ENCODE data around the gene GPR26.

Gene GPR26

GRCh38 chr10:123704076-123704475 lies 37.9 kb downstream of the GPR26 start:
- no peak for TF ChIP-seq GATA3 (IDR thresholded peaks at IDR 0.05; ENCODE audit: low read depth, low read length)
- TF ChIP-seq GATA2 (IDR thresholded peaks at IDR 0.05; ENCODE audit: low read depth, low read length) = no peak

GRCh38 chr10:123704812-123705211 lies 38.7 kb downstream of the GPR26 start:
- TF ChIP-seq GATA2 (IDR thresholded peaks at IDR 0.05; ENCODE audit: low read depth, low read length) (no peak), GATA3 (IDR thresholded peaks at IDR 0.05; ENCODE audit: low read depth, low read length) (no peak)

DNA sequence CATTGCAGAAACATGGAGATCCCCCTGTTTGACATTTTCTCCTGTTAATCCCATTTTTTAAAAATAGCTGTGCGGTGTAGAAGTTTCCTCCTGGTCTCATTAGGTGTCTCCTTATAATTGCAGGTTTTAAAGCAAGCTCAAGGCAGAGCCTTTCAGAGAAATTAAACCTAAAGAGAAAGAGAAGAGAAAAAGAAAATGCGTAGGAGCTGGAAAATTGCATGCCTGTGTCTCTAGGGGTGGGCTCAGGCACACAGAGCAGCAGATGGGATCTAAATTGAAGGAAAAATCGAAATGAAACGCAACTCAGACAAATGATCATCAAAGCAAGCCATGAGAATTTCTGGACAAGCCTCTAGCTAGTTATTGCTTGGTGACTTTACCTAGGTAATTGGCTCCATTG lies 40.1 kb downstream of the GPR26 start:
- TF ChIP-seq GATA2 (IDR thresholded peaks at IDR 0.05; ENCODE audit: low read depth, low read length) = no peak
- no peak for TF ChIP-seq GATA3 (IDR thresholded peaks at IDR 0.05; ENCODE audit: low read depth, low read length)

DNA sequence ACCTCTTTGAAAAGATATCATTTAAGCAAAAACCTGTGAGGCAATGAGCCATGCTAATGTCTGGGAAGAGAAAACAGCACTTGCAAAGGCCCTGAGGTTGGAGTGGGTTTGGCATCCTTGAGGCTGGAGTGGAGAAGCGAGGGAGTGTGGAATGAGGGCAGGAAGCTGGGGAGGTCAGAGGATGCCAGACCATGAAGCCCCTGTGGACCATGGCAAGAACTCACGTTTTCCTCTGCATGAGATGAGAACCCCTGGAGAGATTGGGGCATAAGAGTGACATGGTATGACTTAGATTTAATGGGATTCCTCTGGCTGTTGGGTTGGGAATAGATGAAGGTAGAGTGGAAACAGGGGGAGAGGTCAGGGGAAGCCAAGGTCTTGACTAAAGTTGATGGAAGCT lies 49.4 kb downstream of the GPR26 start:
- TF ChIP-seq GATA2 (IDR thresholded peaks at IDR 0.05; ENCODE audit: low read depth, low read length) (no peak), GATA3 (IDR thresholded peaks at IDR 0.05; ENCODE audit: low read depth, low read length) (no peak)

GRCh38 chr10:123717336-123717735 lies 51.2 kb downstream of the GPR26 start:
- TF ChIP-seq GATA2 (IDR thresholded peaks at IDR 0.05; ENCODE audit: low read depth, low read length) (no peak), GATA3 (IDR thresholded peaks at IDR 0.05; ENCODE audit: low read depth, low read length) (no peak)

DNA sequence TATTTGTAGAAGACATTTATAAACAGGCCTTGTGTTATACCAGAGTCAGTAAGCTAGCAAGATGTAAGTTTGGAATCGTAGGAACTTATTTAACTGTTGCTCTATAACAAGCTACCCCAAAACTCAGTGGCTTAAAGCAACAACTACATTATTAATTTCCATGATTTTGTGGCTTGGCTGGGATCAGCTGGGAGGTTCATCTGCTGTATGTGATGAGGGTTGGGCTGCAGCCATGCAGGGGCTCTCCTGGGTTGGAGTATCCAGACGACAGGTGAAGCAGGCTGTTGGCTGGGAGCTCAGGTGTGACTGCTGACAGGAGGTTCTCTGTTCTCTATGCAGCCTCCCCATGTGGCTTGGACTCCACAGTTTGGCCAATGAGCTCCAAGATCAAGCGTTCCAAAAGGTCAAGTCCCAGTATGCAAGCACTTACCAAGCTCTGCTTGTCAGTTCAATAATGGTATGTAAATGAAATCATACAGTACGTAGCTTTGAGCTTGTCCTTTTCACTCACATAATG lies 52.4 kb downstream of the GPR26 start:
- TF ChIP-seq GATA3 (IDR thresholded peaks at IDR 0.05; ENCODE audit: low read depth, low read length) (no peak), GATA2 (IDR thresholded peaks at IDR 0.05; ENCODE audit: low read depth, low read length) (no peak)

- TF ChIP-seq GATA2 (IDR thresholded peaks at IDR 0.05; ENCODE audit: low read depth, low read length) (no peak), GATA3 (IDR thresholded peaks at IDR 0.05; ENCODE audit: low read depth, low read length) (no peak)
Observed at GRCh38 chr10:123720536-123720935, 54.4 kb downstream of the GPR26 start.

- TF ChIP-seq GATA2 (IDR thresholded peaks at IDR 0.05; ENCODE audit: low read depth, low read length) = no peak
- TF ChIP-seq GATA3 (IDR thresholded peaks at IDR 0.05; ENCODE audit: low read depth, low read length) = no peak
Observed at GRCh38 chr10:123721441-123722049, 55.4 kb downstream of the GPR26 start.

DNA sequence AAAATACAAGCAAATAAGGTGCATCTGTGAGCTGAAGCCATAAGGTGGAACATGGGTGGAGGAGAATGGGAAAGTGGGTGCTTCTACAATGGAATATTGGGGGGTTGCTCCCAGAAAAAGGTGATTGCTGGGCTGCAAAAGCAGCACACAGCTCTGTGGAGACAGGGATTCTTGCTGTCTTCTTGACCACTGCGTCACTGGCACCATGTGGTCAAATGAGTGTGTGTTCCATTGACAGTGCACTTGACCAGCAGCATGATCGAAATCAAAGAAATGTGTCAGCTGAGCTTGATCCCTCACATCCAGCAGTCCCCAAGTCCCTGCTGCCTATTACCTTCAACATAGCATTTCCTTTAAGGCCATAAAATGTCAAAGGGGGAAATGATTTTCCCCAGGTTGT lies 56.2 kb downstream of the GPR26 start:
- no peak for TF ChIP-seq GATA2 (IDR thresholded peaks at IDR 0.05; ENCODE audit: low read depth, low read length)

GRCh38 chr10:123724747-123725146 lies 58.6 kb downstream of the GPR26 start:
- TF ChIP-seq GATA3 (IDR thresholded peaks at IDR 0.05; ENCODE audit: low read depth, low read length) = no peak
- TF ChIP-seq GATA2 (IDR thresholded peaks at IDR 0.05; ENCODE audit: low read depth, low read length) = no peak

DNA sequence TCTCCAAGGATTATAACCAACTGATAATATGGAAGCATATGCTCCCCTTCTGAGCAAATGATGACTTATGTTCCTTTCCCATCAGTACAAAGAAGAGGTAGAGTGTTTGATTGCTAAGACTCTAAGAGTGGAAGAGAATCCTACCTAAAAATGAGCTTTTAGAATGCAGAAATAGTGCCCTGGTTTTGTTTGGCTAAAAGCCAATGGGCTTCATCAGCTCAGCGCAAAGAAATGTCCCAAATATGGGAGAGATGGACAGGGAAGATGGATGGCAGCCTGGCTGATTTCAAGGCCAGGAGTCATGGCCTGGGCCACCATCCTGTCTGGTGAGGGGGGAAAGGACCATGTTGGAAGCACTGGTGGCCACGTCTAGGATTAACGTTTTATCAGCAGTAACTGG lies 60.2 kb downstream of the GPR26 start:
- TF ChIP-seq GATA2 (IDR thresholded peaks at IDR 0.05; ENCODE audit: low read depth, low read length) (no peak), GATA3 (IDR thresholded peaks at IDR 0.05; ENCODE audit: low read depth, low read length) (no peak)

- TF ChIP-seq GATA2 (IDR thresholded peaks at IDR 0.05; ENCODE audit: low read depth, low read length) (no peak), GATA3 (IDR thresholded peaks at IDR 0.05; ENCODE audit: low read depth, low read length) (no peak)
Observed at GRCh38 chr10:123726836-123727235, 60.7 kb downstream of the GPR26 start.

DNA sequence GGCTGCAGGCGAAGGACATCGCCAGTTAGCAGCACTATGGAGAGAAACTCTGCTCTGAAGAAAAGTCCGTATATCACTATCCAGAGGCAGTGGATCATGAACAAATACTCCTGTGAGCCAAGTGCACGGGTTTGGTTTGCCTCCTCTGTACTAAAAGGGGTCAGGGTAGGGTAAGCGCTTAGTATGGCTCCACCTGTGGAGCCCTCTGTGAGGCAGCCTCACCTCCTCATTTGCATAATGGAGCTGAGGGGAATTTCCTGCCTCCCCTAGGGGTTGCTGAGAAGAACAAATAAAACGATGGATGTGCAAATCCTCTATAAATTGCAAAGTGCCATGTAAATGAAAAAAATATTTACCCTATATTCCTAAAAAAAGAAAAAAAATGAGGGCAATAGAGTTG lies 63.4 kb downstream of the GPR26 start:
- no peak for TF ChIP-seq GATA3 (IDR thresholded peaks at IDR 0.05; ENCODE audit: low read depth, low read length)
- TF ChIP-seq GATA2 (IDR thresholded peaks at IDR 0.05; ENCODE audit: low read depth, low read length) = no peak

- TF ChIP-seq GATA3 (IDR thresholded peaks at IDR 0.05; ENCODE audit: low read depth, low read length) = no peak
- no peak for TF ChIP-seq GATA2 (IDR thresholded peaks at IDR 0.05; ENCODE audit: low read depth, low read length)
Observed at GRCh38 chr10:123741146-123741545, 75.0 kb downstream of the GPR26 start.

GRCh38 chr10:123741711-123742110 lies 75.6 kb downstream of the GPR26 start:
- TF ChIP-seq GATA3 (IDR thresholded peaks at IDR 0.05; ENCODE audit: low read depth, low read length) (no peak), GATA2 (IDR thresholded peaks at IDR 0.05; ENCODE audit: low read depth, low read length) (no peak)
